DMS 273 (cell line): Measurements from ENCODE around the gene PORCN.
A peak's percentile ranks its signal among the peaks of the same experiment; 100 is the strongest.

Experiments
- DNase-seq: peaks from one replicate; lab custom pipeline; 2025; ENCODE audit not compliant: unreplicated experiment; lab: John Stamatoyannopoulos, UW

Gene PORCN

GRCh38 chrX:48475774-48476577 is 32.8 kb upstream of the PORCN start, which contains the start of gene FTSJ1:
Gene FTSJ1, plus strand, starts transcription at chrX:48476199. Its CDS starts 1,849 bp downstream, at chrX:48478048.
- peak; percentile 89 for DNase-seq

DNA sequence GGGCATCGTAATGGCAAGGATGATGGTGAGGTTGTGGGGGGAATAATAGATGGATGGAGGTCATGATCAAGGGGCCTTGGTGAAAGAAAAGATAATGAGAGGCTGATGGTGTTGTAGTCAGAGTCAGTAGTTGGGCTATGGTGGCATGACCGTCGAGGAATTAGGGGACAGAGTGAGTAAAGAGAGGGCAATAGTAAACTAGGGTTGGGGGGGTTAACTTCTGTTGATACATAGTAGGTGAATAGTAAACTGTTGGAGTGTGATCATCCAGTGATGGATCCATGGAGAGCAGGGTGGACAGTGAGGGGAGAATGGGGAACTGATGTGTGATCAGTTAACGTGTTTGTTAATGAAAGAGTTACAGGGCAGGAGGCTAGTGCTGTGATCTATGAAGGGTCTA is 31.9 kb upstream of the PORCN start:
- no peak for DNase-seq

DNA sequence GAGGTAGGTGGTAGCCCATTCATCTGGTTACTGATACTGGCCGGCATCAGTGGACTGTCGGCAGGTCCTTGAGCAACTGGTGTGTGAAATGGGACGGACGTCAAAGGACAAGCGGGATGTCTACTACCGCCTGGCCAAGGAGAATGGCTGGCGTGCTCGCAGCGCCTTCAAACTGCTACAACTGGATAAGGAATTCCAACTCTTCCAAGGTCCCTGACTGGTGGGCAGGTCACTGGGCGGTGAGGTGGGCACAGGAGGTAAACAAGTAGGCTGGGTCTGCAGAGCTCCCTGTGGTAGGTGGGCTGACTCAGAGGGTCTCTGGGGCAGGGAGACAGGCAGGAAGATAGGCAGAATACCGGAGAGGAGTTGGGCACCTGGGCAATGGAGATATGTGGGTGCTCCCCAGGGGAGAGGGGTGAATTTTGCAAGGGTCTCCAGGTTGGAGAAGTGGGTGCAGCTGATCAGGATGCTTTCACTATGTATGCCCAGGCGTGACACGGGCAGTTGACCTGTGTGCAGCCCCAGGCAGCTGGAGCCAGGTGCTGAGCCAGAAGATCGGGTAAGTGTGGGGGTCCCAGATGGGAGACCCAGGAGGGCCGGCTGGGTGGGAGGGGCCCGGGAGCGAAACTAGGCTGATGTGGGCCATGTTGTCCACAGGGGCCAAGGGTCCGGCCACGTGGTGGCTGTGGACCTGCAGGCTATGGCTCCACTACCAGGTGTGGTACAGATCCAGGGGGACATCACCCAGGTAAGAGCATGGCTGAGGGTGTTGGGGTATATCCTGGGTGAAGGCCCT is 30.6 kb upstream of the PORCN start:
- no peak for DNase-seq

GRCh38 chrX:48478806-48479205 is 30.0 kb upstream of the PORCN start:
- DNase-seq, result no peak

DNA sequence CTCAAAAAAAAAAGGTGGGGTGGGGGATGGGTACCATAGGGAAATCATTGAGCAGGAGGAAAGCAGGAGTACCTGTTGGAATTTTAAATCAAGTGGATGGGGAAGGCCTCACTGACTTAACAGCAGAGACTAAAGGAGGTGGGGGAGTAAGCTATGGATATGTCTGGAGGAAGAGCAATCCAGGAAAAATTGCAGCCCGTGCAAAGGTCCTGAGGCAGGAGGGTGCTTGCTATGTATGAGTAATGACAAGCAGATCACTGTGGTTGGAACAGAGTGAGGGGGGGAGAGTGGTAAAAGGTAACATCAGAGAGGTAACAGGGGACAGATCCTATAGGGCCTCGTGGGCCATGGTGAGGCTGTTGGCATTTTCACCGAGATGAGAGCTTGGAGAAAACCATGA is 28.6 kb upstream of the PORCN start:
- DNase-seq, result no peak

GRCh38 chrX:48480583-48480982 is 28.2 kb upstream of the PORCN start:
- DNase-seq, result no peak

GRCh38 chrX:48482526-48482925 is 26.3 kb upstream of the PORCN start:
- DNase-seq, result no peak

- DNase-seq, result no peak
Measured at GRCh38 chrX:48487362-48487798, 21.4 kb upstream of the PORCN start.

- DNase-seq, result no peak
Measured at GRCh38 chrX:48488034-48488433, 20.8 kb upstream of the PORCN start.

GRCh38 chrX:48489296-48489695 is 19.5 kb upstream of the PORCN start:
- no peak for DNase-seq

DNA sequence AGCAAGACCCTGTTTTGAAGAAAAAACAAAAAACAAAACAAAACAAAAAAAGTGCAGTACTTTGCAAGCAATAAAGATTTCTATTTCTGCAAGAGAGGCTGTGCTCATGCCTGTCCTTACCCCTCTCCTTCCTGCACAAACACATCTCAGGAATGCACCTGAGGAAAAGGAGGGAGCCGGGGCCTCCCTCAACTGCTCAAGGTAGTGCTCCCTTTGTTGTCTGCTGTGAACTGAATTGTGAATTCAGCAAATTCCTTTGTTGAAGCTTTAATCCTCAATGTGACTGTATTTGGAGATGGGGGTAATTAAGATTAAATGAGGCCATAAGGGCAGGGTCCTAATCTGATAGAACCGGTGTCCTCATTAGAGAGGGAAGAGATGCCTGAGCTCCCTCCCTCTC is 18.9 kb upstream of the PORCN start:
- DNase-seq, result no peak

DNA sequence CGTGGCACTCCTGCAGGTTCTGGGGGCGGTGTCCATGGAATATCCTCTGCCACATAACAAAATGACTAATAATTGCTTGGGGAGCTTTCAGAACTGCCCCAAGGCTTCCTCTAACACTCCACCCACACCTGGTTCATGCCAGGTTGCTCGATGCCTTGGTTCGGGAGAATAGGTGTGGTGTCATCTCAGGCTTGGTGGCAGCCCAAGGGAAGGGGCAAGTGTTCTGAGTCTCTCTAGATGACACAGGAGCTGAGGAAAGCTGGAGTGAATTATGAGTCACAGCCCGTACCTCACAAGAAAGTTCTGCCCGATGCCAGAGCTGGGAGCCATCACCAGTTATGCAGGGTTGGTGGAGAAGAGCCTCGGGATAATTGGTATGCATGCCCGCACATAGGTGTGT is 18.1 kb upstream of the PORCN start:
- DNase-seq, result no peak

GRCh38 chrX:48491809-48492208 is 17.0 kb upstream of the PORCN start:
- no peak for DNase-seq

DNA sequence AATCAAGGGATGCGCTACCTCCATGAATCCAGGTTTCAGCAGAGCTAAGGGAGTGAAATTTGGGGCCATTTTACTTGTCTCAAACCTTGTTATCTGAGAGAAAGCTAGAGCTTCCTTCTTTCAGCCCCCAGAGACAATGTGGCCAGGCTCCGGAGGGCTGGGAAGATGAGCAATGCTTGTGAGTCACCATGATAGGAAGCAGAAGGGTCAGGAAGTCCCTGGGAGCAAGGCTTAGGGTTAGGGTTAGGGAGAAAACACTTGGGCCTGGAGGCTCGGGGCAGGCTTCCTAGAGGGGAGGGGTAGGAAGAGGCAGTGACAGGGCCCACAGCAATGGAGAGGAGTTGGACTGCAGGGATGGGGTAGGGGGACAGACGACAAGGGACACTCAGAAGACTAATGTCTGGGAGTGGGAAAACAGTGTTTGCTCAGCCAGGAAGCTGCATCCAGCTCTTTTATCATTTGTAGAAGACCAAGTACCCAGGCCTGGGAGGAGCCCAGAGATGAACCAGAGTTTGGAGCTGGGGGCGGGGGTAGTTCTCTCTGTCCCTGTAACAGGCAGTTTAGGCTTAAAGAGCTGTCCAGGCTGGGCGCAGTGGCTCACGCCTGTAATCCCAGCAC is 16.4 kb upstream of the PORCN start:
- no peak for DNase-seq

DNA sequence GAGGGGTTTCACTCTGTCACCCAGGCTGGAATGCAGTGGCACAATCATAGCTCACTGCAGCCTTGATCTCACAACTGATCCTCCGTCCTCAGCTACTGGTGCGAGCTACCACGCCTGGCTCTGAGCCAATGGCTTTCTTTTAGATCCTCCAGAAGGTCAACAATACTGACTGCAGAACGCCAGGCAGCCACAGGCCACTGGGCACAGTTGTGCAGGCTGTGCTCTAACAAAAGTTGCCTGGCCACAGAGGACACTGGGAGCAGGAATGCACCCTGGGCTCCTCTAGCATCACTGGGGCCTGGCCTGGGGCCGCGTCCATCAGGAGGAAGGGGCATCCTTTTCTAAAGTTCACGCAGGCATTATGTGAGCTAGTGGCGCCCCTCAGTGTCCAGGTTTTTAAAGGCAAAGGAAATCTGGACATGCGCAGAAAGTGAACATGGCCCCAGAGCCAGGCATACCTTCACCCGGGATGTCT is 14.9 kb upstream of the PORCN start:
- peak; percentile 72 for DNase-seq

GRCh38 chrX:48496660-48497059 is 12.1 kb upstream of the PORCN start:
- no peak for DNase-seq

GRCh38 chrX:48497871-48498270 is 10.9 kb upstream of the PORCN start:
- DNase-seq, result peak; percentile 24

DNA sequence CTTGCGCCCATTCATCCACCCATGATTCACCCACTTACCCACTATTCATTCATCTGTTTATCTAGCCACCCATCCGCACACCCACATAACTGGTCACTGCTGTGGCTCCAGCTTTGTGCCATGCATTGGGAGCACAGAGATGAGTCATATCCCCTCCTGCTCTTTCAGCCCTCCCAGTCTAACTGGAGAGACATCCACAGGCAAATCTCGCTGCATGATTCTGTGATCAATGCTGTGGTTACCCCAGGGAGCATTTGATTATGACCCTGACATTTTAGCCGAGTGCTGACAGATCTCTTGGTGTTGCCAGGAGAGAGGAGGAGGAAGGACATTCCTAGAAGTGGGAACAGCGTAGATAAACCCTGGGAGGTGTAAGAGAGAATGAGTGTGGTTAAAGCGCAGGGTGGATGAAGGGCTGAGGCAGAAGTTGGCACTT is 10.4 kb upstream of the PORCN start:
- no peak for DNase-seq

- no peak for DNase-seq
Measured at GRCh38 chrX:48504261-48504660, 4.5 kb upstream of the PORCN start.

DNA sequence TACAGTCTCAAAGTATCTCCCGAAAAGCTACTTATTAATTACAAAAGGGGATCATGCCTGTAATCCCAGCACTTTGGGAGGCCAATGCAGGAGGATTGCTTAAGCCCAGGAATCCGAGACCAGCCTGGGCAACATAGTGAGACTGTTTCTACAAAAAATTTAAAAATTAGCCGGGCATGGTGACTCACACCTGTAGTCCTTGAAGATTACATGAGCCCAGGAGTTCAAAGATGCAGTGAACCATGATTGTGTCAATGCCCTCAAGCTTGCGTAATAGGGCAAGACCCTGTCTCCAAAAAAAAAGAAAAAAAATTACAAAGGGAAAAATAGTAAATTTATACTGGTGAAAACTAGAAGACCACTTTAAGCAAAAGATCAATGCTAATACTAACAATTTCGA is 3.3 kb upstream of the PORCN start:
- DNase-seq, result no peak

- DNase-seq, result no peak
Measured at GRCh38 chrX:48507246-48507645, 1.5 kb upstream of the PORCN start.

DNA sequence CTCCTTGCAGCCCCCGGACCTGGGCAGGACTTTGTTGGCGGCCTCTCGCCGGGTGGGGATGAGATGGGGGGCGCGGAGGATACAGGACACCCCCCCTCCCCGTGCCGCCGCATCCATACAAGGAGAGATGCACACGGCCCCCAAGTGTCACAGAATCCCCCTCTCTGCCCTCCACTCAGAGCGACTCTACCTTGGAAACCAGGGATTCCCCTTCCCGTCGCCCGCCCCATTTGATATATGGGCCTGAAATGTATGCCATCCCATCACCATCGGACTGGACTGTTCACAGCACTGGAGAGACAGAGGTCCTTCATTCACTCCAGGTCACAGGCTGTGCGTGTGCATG is 426 bp downstream of the PORCN start:
- no peak for DNase-seq
